HepG2 (cell line): ENCODE data around the gene VPS54. TPM values are rescaled to one million over a fixed set of nuclear protein-coding genes. Genes with fewer than 3 reads are reported as not detected.

Source experiments
- BRD4 ChIP-seq: sonication (generic); formaldehyde crosslinking; IDR thresholded peaks from 2 replicates; pipeline ENCODE4 v1.4.0; 2020; ENCODE audit warnings: missing genetic modification reagents
- CEBPG ChIP-seq: IDR thresholded peaks from 2 replicates; pipeline ENCODE4 v1.6.1; 2016
- EZH2 ChIP-seq: conservative IDR thresholded peaks from 2 replicates; pipeline ENCODE4 v1.6.1; 2012; ENCODE audit warnings: mild to moderate bottlenecking, low read depth, low read length, moderate library complexity
- HNRNPL ChIP-seq: fragments of 200-400 bp; formaldehyde crosslinking; IDR thresholded peaks from 2 replicates; pipeline ENCODE4 v1.6.1; 2017; ENCODE audit warnings: mild to moderate bottlenecking, low read depth, low read length
- KDM5A ChIP-seq: fragments of 200-600 bp; sonication (generic); IDR thresholded peaks from 2 replicates; pipeline ENCODE4 v1.7.0; 2018; ENCODE audit warnings: antibody characterized with exemption, mild to moderate bottlenecking, low read length, borderline replicate concordance
- MAFK ChIP-seq, 2 experiments: IDR thresholded peaks in 1 of 2; conservative IDR thresholded peaks in 1 of 2; 2 replicates each; pipeline ENCODE4 v1.6.1; 2011; ENCODE audit warnings: improper control_type of control experiment in 2 of 2, low read length in 2 of 2
- MTERF4 ChIP-seq: sonication (generic); formaldehyde crosslinking; IDR thresholded peaks from 2 replicates; pipeline ENCODE4 v1.8.0; 2023; ENCODE audit warnings: mild to moderate bottlenecking, missing genetic modification reagents
- RAD21 ChIP-seq: fragments of 450-650 bp; formaldehyde crosslinking; IDR thresholded peaks from 2 replicates; pipeline ENCODE4 v1.5.0; 2020; ENCODE audit warnings: mild to moderate bottlenecking
- RBM22 ChIP-seq: fragments of 200-400 bp; formaldehyde crosslinking; optimal IDR thresholded peaks from 2 replicates; pipeline ENCODE3; 2017; ENCODE audit warnings: mild to moderate bottlenecking, low read length, moderate library complexity
- SIX1 ChIP-seq: sonication (generic); formaldehyde crosslinking; IDR thresholded peaks from 2 replicates; pipeline ENCODE4 v1.4.0; 2020; ENCODE audit warnings: missing genetic modification reagents, borderline replicate concordance
- TARDBP ChIP-seq: sonication (generic); formaldehyde crosslinking; IDR thresholded peaks from 2 replicates; pipeline ENCODE4 v1.8.0; 2022; ENCODE audit warnings: mild to moderate bottlenecking, missing genetic modification reagents
- ZFP82 ChIP-seq: sonication (generic); formaldehyde crosslinking; IDR thresholded peaks from 2 replicates; pipeline ENCODE4 v1.5.1; 2020; ENCODE audit warnings: mild to moderate bottlenecking, missing genetic modification reagents, borderline replicate concordance
- ZNF12 ChIP-seq: sonication (generic); formaldehyde crosslinking; IDR thresholded peaks from 2 replicates; pipeline ENCODE4 v1.5.0; 2020; ENCODE audit warnings: missing genetic modification reagents
- ZNF180 ChIP-seq: sonication (generic); formaldehyde crosslinking; IDR thresholded peaks from 2 replicates; pipeline ENCODE4 v1.4.0; 2020; ENCODE audit warnings: low read depth, missing genetic modification reagents, borderline replicate concordance
- ZNF264 ChIP-seq: sonication (generic); formaldehyde crosslinking; IDR thresholded peaks from 2 replicates; pipeline ENCODE4 v1.4.0; 2020; ENCODE audit warnings: missing genetic modification reagents
- ZNF512 ChIP-seq: sonication (generic); formaldehyde crosslinking; IDR thresholded peaks from 2 replicates; pipeline ENCODE4 v1.4.0; 2020; ENCODE audit warnings: mild to moderate bottlenecking, missing genetic modification reagents
- ZNF749 ChIP-seq: sonication (generic); formaldehyde crosslinking; IDR thresholded peaks from 2 replicates; pipeline ENCODE4 v1.8.0; 2022; ENCODE audit warnings: mild to moderate bottlenecking, missing genetic modification reagents, moderate library complexity, borderline replicate concordance
- polyA plus RNA-seq, 8 experiments: library from polyadenylated mRNA; depleted of rRNA in 3 of 8; stranded (reverse) in 7 of 8; unstranded in 1 of 8; fragments of >200 nt; fragmentation: Illumina TruSeq in 4 of 8; extraction: Trizol in 4 of 8; gene quantifications; 2 replicates each; pipeline versions ENCODE4 v1.2.1 to v1.2.3, GENCODE V29; 2011 to 2016; ENCODE audit warnings: low read depth in 4 of 8, missing spikeins in 1 of 8, mixed read lengths in 1 of 8; ENCODE audit not compliant: insufficient read depth in 1 of 8
- total RNA-seq, 5 experiments: library from RNA; depleted of rRNA; stranded (reverse); fragments of >200 nt; fragmentation: Illumina TruSeq; extraction: Trizol; gene quantifications; 2 replicates each; pipeline ENCODE4 v1.2.3, GENCODE V29; 2016; ENCODE audit warnings: low read depth in 1 of 5
- TF ChIP-seq, protein P1 (sequence below): sonication (generic); formaldehyde crosslinking; IDR thresholded peaks from 2 replicates; pipeline ENCODE4 v1.5.0; 2020; ENCODE audit warnings: missing genetic modification reagents, mild to moderate bottlenecking, borderline replicate concordance
- TF ChIP-seq, protein P2 (sequence below): sonication (generic); formaldehyde crosslinking; IDR thresholded peaks from 2 replicates; pipeline ENCODE4 v1.4.0; 2020; ENCODE audit warnings: missing genetic modification reagents
- TF ChIP-seq, protein P3 (sequence below): sonication (generic); formaldehyde crosslinking; IDR thresholded peaks from 2 replicates; pipeline ENCODE4 v1.5.0; 2020; ENCODE audit warnings: missing genetic modification reagents

Gene VPS54
- total and polyA plus RNA-seq, 2 of the 13 experiments (the other 11 are each of a cell fraction or from before 2014, with no cell fraction given) = 64.7 to 77.5 TPM

DNA sequence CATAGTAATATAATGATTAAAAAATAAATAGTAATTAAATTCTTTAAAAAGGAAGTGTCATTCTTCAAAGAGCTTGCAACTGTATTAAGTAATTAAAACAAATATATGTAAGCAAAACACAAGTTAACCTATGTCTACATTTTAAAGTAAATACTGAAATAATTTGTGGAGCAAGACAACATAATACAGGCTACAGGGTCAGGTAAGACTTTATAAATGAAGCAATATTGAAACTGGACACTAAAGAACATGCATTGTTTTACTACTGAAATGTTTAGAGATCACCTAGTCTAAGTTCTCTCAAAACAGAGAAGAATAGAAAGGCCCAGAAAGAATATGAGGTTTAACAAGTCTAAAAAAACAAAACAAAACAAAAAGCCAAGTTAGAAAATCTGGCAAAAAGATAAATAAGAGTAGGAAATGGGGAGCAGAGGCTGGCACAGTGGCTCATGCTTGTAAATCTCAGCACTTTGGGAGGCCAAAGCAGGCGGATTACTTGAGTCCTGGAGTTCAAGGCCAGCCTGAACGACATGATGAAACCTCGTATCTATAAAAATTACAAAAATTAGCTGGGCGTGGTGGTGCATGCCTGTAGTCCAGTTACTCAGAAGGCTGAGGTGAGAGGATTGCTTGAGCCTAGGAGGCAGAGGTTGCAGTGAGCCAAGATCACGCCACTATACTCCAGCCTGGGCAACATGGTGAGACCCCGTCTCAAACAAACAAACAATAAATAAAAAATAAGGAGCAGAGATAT lies 34.4 kb downstream of the VPS54 start (continued):
- TF ChIP-seq, protein P1, sequence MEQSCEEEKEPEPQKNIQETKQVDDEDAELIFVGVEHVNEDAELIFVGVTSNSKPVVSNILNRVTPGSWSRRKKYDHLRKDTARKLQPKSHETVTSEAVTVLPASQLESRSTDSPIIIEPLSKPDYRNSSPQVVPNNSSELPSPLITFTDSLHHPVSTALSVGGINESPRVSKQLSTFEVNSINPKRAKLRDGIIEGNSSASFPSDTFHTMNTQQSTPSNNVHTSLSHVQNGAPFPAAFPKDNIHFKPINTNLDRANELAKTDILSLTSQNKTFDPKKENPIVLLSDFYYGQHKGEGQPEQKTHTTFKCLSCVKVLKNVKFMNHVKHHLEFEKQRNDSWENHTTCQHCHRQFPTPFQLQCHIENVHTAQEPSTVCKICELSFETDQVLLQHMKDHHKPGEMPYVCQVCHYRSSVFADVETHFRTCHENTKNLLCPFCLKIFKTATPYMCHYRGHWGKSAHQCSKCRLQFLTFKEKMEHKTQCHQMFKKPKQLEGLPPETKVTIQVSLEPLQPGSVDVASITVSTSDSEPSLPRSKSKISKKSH = no peak
- no peak for TF ChIP-seq MTERF4
- TF ChIP-seq ZFP82 (CRISPR knock-in tag) = no peak
- TF ChIP-seq HNRNPL = no peak
- TF ChIP-seq, protein P2, sequence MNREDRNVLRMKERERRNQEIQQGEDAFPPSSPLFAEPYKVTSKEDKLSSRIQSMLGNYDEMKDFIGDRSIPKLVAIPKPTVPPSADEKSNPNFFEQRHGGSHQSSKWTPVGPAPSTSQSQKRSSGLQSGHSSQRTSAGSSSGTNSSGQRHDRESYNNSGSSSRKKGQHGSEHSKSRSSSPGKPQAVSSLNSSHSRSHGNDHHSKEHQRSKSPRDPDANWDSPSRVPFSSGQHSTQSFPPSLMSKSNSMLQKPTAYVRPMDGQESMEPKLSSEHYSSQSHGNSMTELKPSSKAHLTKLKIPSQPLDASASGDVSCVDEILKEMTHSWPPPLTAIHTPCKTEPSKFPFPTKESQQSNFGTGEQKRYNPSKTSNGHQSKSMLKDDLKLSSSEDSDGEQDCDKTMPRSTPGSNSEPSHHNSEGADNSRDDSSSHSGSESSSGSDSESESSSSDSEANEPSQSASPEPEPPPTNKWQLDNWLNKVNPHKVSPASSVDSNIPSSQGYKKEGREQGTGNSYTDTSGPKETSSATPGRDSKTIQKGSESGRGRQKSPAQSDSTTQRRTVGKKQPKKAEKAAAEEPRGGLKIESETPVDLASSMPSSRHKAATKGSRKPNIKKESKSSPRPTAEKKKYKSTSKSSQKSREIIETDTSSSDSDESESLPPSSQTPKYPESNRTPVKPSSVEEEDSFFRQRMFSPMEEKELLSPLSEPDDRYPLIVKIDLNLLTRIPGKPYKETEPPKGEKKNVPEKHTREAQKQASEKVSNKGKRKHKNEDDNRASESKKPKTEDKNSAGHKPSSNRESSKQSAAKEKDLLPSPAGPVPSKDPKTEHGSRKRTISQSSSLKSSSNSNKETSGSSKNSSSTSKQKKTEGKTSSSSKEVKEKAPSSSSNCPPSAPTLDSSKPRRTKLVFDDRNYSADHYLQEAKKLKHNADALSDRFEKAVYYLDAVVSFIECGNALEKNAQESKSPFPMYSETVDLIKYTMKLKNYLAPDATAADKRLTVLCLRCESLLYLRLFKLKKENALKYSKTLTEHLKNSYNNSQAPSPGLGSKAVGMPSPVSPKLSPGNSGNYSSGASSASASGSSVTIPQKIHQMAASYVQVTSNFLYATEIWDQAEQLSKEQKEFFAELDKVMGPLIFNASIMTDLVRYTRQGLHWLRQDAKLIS (CRISPR knock-in tag) = peak; percentile 80; the same call in 1 of the 2 replicates
- no peak for TF ChIP-seq MAFK (conservative IDR thresholded peaks at IDR 0.05 in 1 of 2, IDR thresholded peaks at IDR 0.05 in 1 of 2; ENCODE audit: low read length in 2 of 2)
- TF ChIP-seq CEBPG (CRISPR knock-in tag) = peak; percentile 76
- TF ChIP-seq ZNF264 (CRISPR knock-in tag) = peak; percentile 77; the same call in 1 of the 2 replicates
- no peak for TF ChIP-seq ZNF12 (CRISPR knock-in tag)
- TF ChIP-seq RBM22 = peak; percentile 98
- no peak for TF ChIP-seq EZH2
- TF ChIP-seq, protein P3, sequence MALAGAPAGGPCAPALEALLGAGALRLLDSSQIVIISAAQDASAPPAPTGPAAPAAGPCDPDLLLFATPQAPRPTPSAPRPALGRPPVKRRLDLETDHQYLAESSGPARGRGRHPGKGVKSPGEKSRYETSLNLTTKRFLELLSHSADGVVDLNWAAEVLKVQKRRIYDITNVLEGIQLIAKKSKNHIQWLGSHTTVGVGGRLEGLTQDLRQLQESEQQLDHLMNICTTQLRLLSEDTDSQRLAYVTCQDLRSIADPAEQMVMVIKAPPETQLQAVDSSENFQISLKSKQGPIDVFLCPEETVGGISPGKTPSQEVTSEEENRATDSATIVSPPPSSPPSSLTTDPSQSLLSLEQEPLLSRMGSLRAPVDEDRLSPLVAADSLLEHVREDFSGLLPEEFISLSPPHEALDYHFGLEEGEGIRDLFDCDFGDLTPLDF (CRISPR knock-in tag) = no peak; the same call in 1 of the 2 replicates
- TF ChIP-seq ZNF512 (CRISPR knock-in tag) = no peak; the same call in 1 of the 2 replicates
- peak; percentile 38 for TF ChIP-seq TARDBP (CRISPR knock-in tag)
- no peak; the same call in 1 of the 2 replicates for TF ChIP-seq KDM5A
- no peak for TF ChIP-seq ZNF749 (CRISPR knock-in tag)
- TF ChIP-seq SIX1 = 0 out of 2 replicates have a peak, but pooled peaks have one; percentile 76
- TF ChIP-seq RAD21 (CRISPR knock-in tag) = peak; percentile 30; the same call in 1 of the 2 replicates
- TF ChIP-seq BRD4 = peak; percentile 95
- TF ChIP-seq ZNF180 (CRISPR knock-in tag) = 0 out of 2 replicates have a peak, but pooled peaks have one; percentile 50
